Measurements from ENCODE around the gene PRLHR.

The PRLHR gene

DNA sequence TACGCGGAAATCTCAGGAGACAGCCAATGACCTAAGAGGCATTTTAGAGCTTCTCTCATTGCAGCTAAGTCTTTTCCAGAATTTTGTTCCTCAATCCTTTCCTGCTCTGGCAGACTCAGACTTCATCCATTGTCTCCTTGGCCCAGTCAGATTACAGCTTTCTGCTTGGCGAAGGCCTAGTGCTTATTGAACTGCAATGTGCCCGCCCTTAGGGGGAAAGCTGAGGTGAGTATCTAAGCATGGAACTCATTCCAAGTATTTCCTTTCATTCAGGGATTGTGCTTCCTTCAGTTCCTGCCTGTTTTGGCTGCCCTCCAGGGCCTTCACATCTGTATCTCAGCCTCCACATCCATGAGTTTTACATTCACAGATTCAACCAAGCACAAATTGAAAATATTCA is 37.5 kb downstream of the PRLHR start:
- no peak for DNase-seq

DNA sequence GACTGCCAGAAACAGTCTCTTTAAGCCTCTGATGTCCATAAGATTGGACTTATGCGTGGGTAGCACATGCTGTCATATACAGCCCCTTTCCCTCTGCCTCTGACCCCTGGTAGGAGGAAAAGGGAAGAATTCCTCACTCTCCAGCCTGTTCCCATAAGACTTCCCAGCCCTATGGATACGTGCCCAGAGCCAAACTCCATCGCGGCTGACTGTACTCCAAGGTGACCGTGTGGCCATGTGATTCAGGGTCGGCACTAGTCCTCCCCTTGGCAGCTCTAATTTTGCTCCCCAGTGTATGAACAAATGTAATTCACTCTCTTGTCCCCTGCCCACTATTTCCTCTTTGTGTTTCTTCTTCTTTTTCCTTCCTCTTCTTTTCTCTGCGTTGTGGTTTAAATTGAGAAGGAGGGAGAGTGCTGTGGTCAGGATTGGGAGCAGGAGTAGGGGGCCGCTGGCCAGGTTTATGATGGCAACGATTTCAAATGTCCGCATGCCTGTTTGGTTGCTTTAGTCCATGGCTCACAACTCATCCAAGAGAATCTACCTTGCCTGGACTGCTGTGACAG is 43.8 kb downstream of the PRLHR start:
- no peak for DNase-seq

DNA sequence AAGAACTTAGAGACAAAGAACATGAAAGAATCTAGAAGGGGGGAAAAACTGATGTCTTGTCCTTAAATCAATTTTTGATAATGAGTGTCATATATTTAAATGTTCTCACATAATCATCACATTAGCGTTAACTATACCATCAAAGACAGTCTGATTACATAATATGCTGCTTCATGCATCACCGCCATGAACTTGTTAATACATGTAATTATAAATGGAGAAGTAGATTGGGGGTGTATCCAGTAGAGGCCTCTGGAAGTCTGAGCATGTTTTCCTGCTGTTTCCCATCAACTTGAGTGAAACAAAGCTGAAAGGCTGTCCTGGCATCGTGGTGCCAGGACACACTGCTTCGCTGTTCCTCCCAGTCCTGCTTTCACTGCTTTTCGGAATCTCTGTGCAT is 48.2 kb downstream of the PRLHR start:
- no peak for DNase-seq

DNA sequence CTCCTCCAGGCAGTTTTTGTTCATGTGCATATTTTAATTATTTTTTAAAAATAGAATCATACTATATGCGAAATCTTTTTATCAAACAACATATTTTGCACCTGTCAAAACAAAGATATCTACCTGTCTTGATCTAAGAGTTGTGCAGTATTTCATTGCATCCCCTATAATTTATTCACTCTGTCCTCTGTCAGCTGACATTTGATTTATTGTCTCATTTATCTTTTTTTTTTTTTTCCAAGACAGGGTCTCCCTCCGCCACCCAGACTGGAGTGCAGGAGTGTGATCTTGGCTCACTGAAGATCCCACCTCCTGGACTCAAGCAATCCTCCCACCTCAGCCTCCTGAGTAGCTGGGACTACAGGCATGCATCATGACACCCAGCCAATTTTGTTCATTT is 49.0 kb downstream of the PRLHR start:
- no peak for DNase-seq

DNA sequence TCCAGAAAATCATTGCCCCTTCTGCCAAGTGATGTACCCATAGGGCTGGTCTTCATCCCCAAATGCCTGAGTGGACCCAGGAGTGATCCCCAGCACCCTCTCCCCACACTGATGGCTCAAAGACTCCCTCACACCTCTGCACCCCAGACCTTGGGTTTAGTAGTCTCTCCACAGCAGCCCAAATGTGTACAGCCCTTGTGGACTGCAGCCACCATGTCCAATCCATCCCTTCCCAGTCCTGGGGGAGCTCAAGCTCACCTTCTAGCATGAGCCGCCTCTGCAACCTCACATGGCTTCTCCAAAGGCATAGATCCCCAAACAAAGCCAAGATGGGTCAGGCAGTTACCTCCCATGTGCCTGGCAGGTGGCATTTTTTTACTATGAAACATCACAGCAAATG is 50.1 kb downstream of the PRLHR start:
- DNase-seq, result no peak

DNA sequence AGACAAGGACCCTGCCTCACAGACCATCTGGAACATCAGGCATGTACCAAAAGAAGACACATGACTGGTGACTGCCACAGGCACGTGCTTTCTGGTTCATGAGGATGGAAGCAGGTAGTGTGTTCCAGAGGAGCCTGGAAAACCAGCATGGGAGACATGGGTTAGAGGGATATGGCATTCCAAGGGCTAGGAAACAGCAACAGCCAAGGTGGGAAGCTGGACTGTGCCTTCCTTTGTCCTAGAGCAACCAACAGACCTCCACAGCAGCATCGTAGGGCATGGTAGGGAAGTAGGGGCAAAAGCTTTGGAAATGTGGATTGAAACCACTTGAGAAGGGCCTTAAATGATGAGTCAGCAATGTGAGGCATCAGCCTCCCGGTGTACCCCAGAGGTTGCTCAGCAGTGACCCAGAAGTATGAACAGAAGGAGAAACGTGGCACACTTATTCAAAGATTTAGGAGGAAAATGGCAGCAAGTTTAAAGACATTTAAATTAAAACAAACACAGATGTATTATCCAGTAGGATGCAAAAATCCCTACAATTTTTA is 51.0 kb downstream of the PRLHR start:
- no peak for DNase-seq

DNA sequence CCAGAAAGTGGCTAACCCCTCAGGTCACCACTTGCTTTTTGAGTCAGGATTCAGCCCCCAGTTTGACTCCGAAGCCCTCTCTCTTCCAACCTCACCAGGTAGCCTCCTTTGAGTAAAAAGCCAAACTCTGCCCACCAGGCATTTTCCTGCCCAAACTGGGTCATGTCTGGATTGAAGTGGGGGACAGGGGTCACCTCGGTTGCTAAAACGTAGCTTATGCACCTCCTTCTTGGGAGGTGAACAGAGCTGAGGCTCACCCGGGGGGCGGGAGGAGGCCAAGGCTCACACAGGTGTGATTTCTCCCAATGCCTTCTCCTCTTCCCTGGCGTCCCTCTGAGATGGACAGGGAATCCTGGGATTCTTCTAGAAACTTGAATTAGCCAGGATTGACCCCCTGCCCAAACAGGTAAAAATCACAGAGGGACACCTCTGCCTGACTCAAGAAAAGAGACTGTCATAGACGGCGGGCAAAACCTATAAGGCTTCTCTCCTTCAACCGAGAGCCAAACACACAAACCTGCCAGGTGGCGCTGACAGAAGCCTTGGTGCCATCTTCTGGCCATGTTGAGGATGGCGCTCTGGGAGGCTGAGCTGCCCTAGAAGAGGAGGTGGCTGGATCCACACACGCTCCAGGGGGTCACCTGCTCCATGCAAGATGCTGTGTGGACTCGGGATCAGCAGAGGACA is 51.6 kb downstream of the PRLHR start:
- peak; percentile 85 for DNase-seq

DNA sequence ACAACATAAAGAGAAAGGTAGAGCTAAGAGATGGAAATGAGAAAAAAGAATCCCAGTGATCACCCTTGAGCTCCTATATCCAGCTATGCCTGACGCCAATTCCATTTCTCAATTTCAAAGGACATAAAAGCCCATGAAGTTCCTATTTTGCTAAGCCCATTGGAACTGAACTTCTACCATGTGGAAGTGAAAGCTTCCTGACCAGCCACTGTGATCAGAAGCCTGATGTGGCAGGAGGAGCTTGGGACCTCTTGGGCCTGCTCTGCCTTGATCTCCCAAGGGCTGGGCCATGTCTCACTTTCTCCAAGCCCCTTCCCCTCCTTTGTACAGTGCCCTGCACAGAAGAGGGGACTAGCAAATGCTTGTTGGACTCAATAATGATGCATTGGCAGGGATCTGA is 52.7 kb downstream of the PRLHR start:
- DNase-seq, result no peak

DNA sequence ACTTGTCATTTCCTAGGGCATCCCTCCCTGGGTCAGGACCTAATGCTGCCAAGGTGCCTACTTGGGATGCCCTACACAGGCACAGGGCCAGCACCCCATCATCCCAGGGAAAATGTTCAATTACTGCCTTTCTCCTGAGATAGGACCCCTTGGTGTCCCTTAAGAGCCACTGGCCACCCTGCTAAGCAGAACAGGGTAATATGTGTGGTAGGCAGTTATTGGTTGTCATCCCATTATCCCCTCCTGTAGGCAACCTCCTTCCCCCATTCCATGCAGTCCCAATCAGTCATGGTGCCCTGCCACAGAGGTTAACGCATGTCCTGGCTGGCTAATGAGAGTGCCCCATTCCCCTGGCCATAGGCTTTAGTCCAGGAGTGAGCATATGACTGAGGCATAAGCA is 53.2 kb downstream of the PRLHR start:
- DNase-seq, result no peak

DNA sequence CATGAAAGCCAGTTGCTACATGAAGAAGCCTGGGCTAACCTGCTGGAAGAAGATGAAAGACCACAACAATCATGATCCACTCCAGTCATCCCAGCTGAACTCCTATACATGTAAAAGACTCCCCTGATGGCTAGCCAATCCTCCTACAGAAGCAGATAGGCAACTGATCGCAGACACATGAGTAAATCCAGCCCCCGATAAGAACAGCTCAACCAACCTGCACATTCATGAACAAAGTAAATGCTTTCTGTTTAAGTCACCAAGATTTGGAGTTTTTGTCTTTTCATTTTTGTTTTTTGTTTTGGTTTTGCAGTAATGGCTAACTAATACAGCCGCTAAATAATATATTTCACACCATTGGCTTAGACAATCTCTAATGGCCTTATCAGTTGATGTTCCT is 53.7 kb downstream of the PRLHR start:
- no peak for DNase-seq
